ENCODE results near the gene RAB34. TPM values are rescaled to one million over a fixed set of nuclear protein-coding genes. Genes with fewer than 3 reads are reported as not detected.

The RAB34 gene
- total RNA-seq, 4 donors from 2014 or later, result 185 to 219 (median 196) TPM

- Histone ChIP-seq H3K27ac (no peak overlapping the region), H3K27me3 (no peaks in the 10 kb centered on the region), H3K4me1 (no peaks in the 10 kb centered on the region), H3K4me3 (no peak overlapping the region), H3K36me3 (peaks cover 0 to 100% of the 10 kb centered on the region in 2 donors), H3K9me3 (no peaks in the 10 kb centered on the region)
- ATAC-seq, result no peak
- no peak for TF ChIP-seq POLR2A (IDR thresholded peaks at IDR 0.05)
- TF ChIP-seq EP300 (IDR thresholded peaks at IDR 0.05), result no peak
- TF ChIP-seq CTCF (IDR thresholded peaks at IDR 0.05), result no peak
- TF ChIP-seq POLR2AphosphoS5 (IDR thresholded peaks at IDR 0.05), result no peak
- WGBS, 2 donors (ENCODE audit: low coverage in 1 of 2), result 90 to 92% methylated on average over 5 to 6 of the region's 6 CpGs
Measured at GRCh38 chr17:28698253-28698941, 19.3 kb downstream of the RAB34 start.

- no peak for TF ChIP-seq CTCF (IDR thresholded peaks at IDR 0.05)
- no peak for TF ChIP-seq POLR2AphosphoS5 (IDR thresholded peaks at IDR 0.05)
- TF ChIP-seq EP300 (IDR thresholded peaks at IDR 0.05), result no peak
- TF ChIP-seq POLR2A (IDR thresholded peaks at IDR 0.05), result no peak
- WGBS, 2 donors (ENCODE audit: low coverage in 1 of 2), result 100% methylated on average over 1 of the region's 1 CpG
- peaks cover 9 to 100% of the 10 kb centered on the region in 2 donors for H3K36me3 ChIP-seq
- no peak overlapping the region for H3K27ac ChIP-seq
- no peaks in the 10 kb centered on the region for H3K4me1 ChIP-seq
- no peak overlapping the region for H3K4me3 ChIP-seq
- H3K27me3 ChIP-seq, result no peaks in the 10 kb centered on the region
- ATAC-seq, result no peak
- H3K9me3 ChIP-seq, result no peaks in the 10 kb centered on the region
Measured at GRCh38 chr17:28693869-28694268, 23.8 kb downstream of the RAB34 start.

GRCh38 chr17:28689011-28689410 lies 28.7 kb downstream of the RAB34 start:
- no peak for TF ChIP-seq EP300 (IDR thresholded peaks at IDR 0.05)
- TF ChIP-seq POLR2A (IDR thresholded peaks at IDR 0.05), result no peak
- TF ChIP-seq POLR2AphosphoS5 (IDR thresholded peaks at IDR 0.05), result no peak
- no peak for TF ChIP-seq CTCF (IDR thresholded peaks at IDR 0.05)
- Histone ChIP-seq H3K9me3 (no peaks in the 10 kb centered on the region), H3K4me3 (no peak overlapping the region), H3K27ac (no peak overlapping the region), H3K4me1 (no peaks in the 10 kb centered on the region), H3K36me3 (peaks cover 9 to 100% of the 10 kb centered on the region in 2 donors), H3K27me3 (no peaks in the 10 kb centered on the region)
- WGBS, 2 donors (ENCODE audit: low coverage in 1 of 2), result 93 to 100% methylated on average over 2 to 3 of the region's 3 CpGs
- ATAC-seq, result no peak

- no peaks in the 10 kb centered on the region for H3K9me3 ChIP-seq
- no peak overlapping the region for H3K27ac ChIP-seq
- no peaks in the 10 kb centered on the region for H3K4me1 ChIP-seq
- H3K27me3 ChIP-seq, result no peaks in the 10 kb centered on the region
- 93 to 97% methylated on average over 4 of the region's 4 CpGs for WGBS, 2 donors (ENCODE audit: low coverage in 1 of 2)
- peaks cover 9 to 100% of the 10 kb centered on the region in 2 donors for H3K36me3 ChIP-seq
- ATAC-seq, result no peak
- no peak overlapping the region for H3K4me3 ChIP-seq
- TF ChIP-seq EP300 (IDR thresholded peaks at IDR 0.05), result no peak
Measured at GRCh38 chr17:28688481-28688880, 29.2 kb downstream of the RAB34 start.

- TF ChIP-seq POLR2A (IDR thresholded peaks at IDR 0.05) (no peak), POLR2AphosphoS5 (IDR thresholded peaks at IDR 0.05) (no peak), CTCF (IDR thresholded peaks at IDR 0.05) (no peak), EP300 (IDR thresholded peaks at IDR 0.05) (no peak)
- Histone ChIP-seq H3K27me3 (no peaks in the 10 kb centered on the region), H3K27ac (no peak overlapping the region), H3K4me1 (no peaks in the 10 kb centered on the region), H3K9me3 (no peaks in the 10 kb centered on the region), H3K36me3 (peaks cover 9 to 100% of the 10 kb centered on the region in 2 donors), H3K4me3 (no peak overlapping the region)
- WGBS, 2 donors (ENCODE audit: low coverage in 1 of 2), result 80 to 84% methylated on average over 2 to 3 of the region's 4 CpGs
- ATAC-seq, result no peak
Measured at GRCh38 chr17:28686296-28686695, 31.4 kb downstream of the RAB34 start.

All from gastroesophageal sphincter (tissue), 4 donors.